Transverse colon (tissue), 4 donors: ENCODE data around the gene GAGE10.

Source experiments
- CTCF ChIP-seq, 5 experiments: fragments of 200-600 bp in 3 of 5; fragments of 450-650 bp in 2 of 5; sonication (generic) in 3 of 5; IDR thresholded peaks; 1 replicate in 2 of 5; 2 replicates in 3 of 5; pipeline ENCODE4 v1.5.1; 2016 to 2017; ENCODE audit warnings: antibody characterized with exemption in 5 of 5, inconsistent platforms in 3 of 5, mild to moderate bottlenecking in 2 of 5, moderate library complexity in 1 of 5
- POLR2A ChIP-seq: fragments of 450-650 bp; IDR thresholded peaks from one replicate; pipeline ENCODE4 v1.6.1; 2016; ENCODE audit warnings: antibody characterized with exemption, mild to moderate bottlenecking, moderate library complexity
- POLR2AphosphoS5 ChIP-seq, 3 donors: sonication (generic); formaldehyde crosslinking; IDR thresholded peaks; one replicate each; pipeline ENCODE4 v1.6.1; 2016; ENCODE audit warnings: antibody characterized with exemption in 3 of 3

GRCh38 chrX:49269010-49269766 lies 34.3 kb upstream of the GAGE10 start:
- TF ChIP-seq CTCF (IDR thresholded peaks at IDR 0.05) (no peak), POLR2A (peak; percentile 62), POLR2AphosphoS5 (IDR thresholded peaks at IDR 0.05) (peak; percentile 63 to 74 (median 67))
